ENCODE data around the gene KCNA2.

KCNA2 gene

DNA sequence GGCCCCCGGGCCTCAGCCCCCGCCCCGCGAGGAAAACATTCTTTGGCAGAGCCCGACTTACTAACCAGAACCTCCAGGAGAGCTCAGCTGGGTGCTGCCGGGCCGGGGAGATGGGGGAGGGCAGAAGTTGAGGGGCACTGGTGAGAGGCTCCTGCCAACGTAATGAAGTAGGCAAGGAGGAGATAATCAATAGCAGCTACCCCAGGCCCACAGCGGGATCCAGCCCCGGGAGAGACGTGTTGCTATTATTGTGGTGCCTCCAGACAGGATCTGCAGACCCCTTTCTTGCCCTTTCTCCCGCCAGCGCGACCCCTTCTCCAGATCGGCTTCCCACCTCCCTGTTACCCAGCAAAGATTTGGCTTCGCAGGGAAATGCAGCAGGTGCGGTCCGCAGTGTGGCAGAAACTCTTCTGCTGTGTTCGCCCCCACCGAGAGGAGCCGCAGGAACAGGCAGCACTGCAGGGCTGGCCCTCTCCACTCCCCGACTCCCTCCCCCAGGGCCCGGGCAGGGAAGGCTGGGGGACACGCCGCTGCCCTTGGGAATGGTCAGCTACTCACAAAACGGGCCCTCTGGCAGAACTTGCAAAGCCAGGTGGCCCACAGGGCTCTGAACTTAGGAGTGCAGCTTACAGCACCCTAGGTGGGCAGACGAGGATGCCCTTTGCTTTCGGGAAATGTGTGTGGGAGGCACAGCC, 1.5 kb upstream of the KCNA2 start:
- no peaks in the 10 kb centered on the region for H3K9me3 ChIP-seq (ENCODE audit: control insufficient read depth, insufficient read depth, low read length)
- H4K20me1 ChIP-seq (ENCODE audit: control insufficient read depth, insufficient read depth, low read depth, low read length): no peaks in the 10 kb centered on the region
- H3K36me3 ChIP-seq (ENCODE audit: control insufficient read depth, low read length): no peaks in the 10 kb centered on the region
- H3K27me3 ChIP-seq (ENCODE audit: control insufficient read depth, low read length): peaks cover 66% of the 10 kb centered on the region
- H3K79me2 ChIP-seq (ENCODE audit: control insufficient read depth, low read length): no peaks in the 10 kb centered on the region
- peak; percentile 49; the same call in 1 of the 2 replicates for TF ChIP-seq EZH2phosphoT487 (IDR thresholded peaks at IDR 0.05; ENCODE audit: borderline replicate concordance, low read length)
- TF ChIP-seq, protein P1, sequence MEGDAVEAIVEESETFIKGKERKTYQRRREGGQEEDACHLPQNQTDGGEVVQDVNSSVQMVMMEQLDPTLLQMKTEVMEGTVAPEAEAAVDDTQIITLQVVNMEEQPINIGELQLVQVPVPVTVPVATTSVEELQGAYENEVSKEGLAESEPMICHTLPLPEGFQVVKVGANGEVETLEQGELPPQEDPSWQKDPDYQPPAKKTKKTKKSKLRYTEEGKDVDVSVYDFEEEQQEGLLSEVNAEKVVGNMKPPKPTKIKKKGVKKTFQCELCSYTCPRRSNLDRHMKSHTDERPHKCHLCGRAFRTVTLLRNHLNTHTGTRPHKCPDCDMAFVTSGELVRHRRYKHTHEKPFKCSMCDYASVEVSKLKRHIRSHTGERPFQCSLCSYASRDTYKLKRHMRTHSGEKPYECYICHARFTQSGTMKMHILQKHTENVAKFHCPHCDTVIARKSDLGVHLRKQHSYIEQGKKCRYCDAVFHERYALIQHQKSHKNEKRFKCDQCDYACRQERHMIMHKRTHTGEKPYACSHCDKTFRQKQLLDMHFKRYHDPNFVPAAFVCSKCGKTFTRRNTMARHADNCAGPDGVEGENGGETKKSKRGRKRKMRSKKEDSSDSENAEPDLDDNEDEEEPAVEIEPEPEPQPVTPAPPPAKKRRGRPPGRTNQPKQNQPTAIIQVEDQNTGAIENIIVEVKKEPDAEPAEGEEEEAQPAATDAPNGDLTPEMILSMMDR (IDR thresholded peaks at IDR 0.05; ENCODE audit: low read depth, low read length, poor library complexity, severe bottlenecking): no peak
- peaks cover 24% of the 10 kb centered on the region for H3K4me1 ChIP-seq (ENCODE audit: control insufficient read depth, low read length)
- H3K9me2 ChIP-seq (replicated peaks; ENCODE audit: control insufficient read depth, low read length): no peaks in the 10 kb centered on the region
- H3F3A ChIP-seq (ENCODE audit: control insufficient read depth, insufficient read depth): no peaks in the 10 kb centered on the region
- no peak overlapping the region for H3K27ac ChIP-seq (ENCODE audit: low read depth, low read length)
- H3K4me3 ChIP-seq (ENCODE audit: low read length): no peak overlapping the region
- no peak overlapping the region for H3K4me2 ChIP-seq (ENCODE audit: low read length)

DNA sequence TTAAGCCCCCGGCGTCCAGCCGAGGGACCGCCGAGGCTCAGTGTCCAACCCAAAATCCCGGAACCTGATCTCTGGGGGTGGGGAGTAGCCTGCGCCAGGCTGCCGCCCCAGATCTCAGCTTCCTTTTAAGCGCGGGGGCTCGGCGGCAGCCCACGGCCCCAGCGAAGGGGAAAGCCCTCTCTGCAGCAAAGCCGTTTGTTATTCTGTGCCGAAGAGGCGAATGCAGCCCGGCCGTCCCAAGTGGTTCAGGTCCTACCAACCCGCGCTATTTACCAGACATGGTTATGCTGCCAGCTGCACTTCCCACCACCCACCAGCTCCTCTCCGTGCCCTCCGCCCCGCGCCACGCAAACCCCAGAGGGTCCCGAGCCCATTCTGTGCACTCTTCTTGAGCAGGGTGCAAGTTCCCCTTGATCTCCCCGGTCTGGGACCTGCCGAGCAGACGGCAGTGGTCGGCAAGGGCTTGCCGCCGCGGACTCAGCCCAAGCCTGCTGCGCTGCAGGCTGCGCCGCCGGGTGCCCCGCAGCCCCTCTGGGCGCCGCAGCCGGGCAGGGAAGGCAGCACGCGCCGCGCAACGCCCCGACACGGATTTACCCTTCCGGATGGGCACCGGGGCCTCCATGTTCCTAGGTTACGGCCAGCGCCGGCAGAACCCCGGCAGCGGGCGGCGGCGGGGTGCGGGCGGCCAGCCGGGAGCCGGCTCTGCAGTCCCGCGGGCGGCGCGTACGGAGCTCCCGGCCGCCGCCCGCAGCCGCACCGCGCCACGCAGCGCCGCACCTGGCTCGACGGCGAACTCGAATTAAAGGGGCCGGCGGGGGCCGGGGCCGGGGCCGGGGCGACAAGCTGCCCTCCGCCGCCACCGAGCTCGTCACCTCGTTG, 738 bp upstream of the KCNA2 start:
- Histone ChIP-seq H3K27me3 (ENCODE audit: control insufficient read depth, low read length) (peaks cover 60% of the 10 kb centered on the region), H3F3A (ENCODE audit: control insufficient read depth, insufficient read depth) (no peaks in the 10 kb centered on the region), H3K36me3 (ENCODE audit: control insufficient read depth, low read length) (no peaks in the 10 kb centered on the region), H3K4me1 (ENCODE audit: control insufficient read depth, low read length) (peaks cover 24% of the 10 kb centered on the region), H4K20me1 (ENCODE audit: control insufficient read depth, insufficient read depth, low read depth, low read length) (no peaks in the 10 kb centered on the region), H3K27ac (ENCODE audit: low read depth, low read length) (no peak overlapping the region), H3K4me3 (ENCODE audit: low read length) (peak overlapping the region; percentile 42), H3K79me2 (ENCODE audit: control insufficient read depth, low read length) (no peaks in the 10 kb centered on the region), H3K9me2 (replicated peaks; ENCODE audit: control insufficient read depth, low read length) (no peaks in the 10 kb centered on the region), H3K9me3 (ENCODE audit: control insufficient read depth, insufficient read depth, low read length) (no peaks in the 10 kb centered on the region), H3K4me2 (ENCODE audit: low read length) (peak overlapping the region; percentile 62)
- peak; percentile 79; the same call in 1 of the 2 replicates for TF ChIP-seq EZH2phosphoT487 (IDR thresholded peaks at IDR 0.05; ENCODE audit: borderline replicate concordance, low read length)
- TF ChIP-seq, protein P1 (IDR thresholded peaks at IDR 0.05; ENCODE audit: low read depth, low read length, poor library complexity, severe bottlenecking): no peak

DNA sequence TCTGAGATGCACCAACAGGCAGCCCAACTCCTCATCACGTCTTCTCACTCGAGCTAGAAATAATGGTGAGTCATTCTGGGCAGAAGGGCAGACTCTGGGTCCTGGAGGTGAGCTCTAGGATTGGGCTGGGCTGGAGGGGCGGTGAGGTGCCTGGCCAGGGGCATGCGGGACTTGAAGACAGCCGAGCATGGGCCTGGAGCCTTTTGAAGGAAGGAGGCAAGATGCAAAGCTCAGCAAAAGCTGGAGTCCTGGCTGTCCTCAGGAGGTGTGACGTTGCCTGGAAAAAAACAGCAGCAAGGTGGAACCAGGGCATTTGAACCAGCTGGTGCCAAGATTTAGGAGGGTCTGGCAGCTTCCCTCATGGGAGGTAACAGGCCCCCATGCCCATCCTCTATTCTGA, 712 bp downstream of the KCNA2 start:
- no peak overlapping the region for H3K4me2 ChIP-seq (ENCODE audit: low read length)
- peaks cover 58% of the 10 kb centered on the region for H3K27me3 ChIP-seq (ENCODE audit: control insufficient read depth, low read length)
- no peaks in the 10 kb centered on the region for H3F3A ChIP-seq (ENCODE audit: control insufficient read depth, insufficient read depth)
- H3K27ac ChIP-seq (ENCODE audit: low read depth, low read length): no peak overlapping the region
- H4K20me1 ChIP-seq (ENCODE audit: control insufficient read depth, insufficient read depth, low read depth, low read length): no peaks in the 10 kb centered on the region
- H3K36me3 ChIP-seq (ENCODE audit: control insufficient read depth, low read length): no peaks in the 10 kb centered on the region
- TF ChIP-seq EZH2phosphoT487 (IDR thresholded peaks at IDR 0.05; ENCODE audit: borderline replicate concordance, low read length): no peak
- TF ChIP-seq, protein P1 (IDR thresholded peaks at IDR 0.05; ENCODE audit: low read depth, low read length, poor library complexity, severe bottlenecking): no peak
- no peak overlapping the region for H3K4me3 ChIP-seq (ENCODE audit: low read length)
- H3K79me2 ChIP-seq (ENCODE audit: control insufficient read depth, low read length): no peaks in the 10 kb centered on the region
- H3K9me3 ChIP-seq (ENCODE audit: control insufficient read depth, insufficient read depth, low read length): no peaks in the 10 kb centered on the region
- H3K9me2 ChIP-seq (replicated peaks; ENCODE audit: control insufficient read depth, low read length): no peaks in the 10 kb centered on the region
- H3K4me1 ChIP-seq (ENCODE audit: control insufficient read depth, low read length): peaks cover 19% of the 10 kb centered on the region

Measured in DOHH2 (cell line).